Lower leg skin (tissue), 3 donors: Measurements from ENCODE around the gene SEC24C.
"Not testable (repeated sequence)": the region's sequence is repeated elsewhere in the genome, so short reads cannot be mapped to it uniquely, and the experiment has no call there.

ENCODE experiments used
- CTCF ChIP-seq, 3 donors: fragments of 450-650 bp; IDR thresholded peaks; one replicate each; pipeline ENCODE4 v1.5.1; 2016; ENCODE audit warnings: antibody characterized with exemption in 3 of 3, mild to moderate bottlenecking in 3 of 3, moderate library complexity in 2 of 3
- POLR2A ChIP-seq, 2 donors: fragments of 450-650 bp; IDR thresholded peaks; one replicate each; pipeline ENCODE4 v1.6.1; 2016 to 2017; ENCODE audit warnings: antibody characterized with exemption in 2 of 2, mild to moderate bottlenecking in 1 of 2, moderate library complexity in 1 of 2

DNA sequence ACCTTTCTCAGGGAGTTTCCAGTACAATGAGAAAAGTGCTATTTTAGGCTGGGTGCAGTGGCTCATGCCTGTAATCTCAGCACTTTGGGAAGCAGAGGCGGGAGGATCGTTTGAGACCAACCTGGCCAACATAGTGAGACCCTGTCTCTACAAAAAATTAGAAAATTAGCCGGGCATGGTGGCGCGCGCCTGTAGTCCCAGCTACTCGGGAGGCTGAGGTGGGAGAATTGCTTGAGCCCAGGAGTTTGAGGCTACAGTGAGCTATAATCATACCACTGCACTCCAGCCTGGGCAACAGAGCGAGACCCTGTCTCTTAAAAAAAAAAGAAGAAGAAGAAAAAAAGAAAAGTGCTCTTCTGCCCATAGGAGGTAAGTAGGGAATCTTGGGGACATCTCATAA is 51.9 kb downstream of the SEC24C start:
- not testable (repeated sequence) for TF ChIP-seq CTCF, POLR2A (IDR thresholded peaks at IDR 0.05)
